HG03565 (cell line): Measurements from ENCODE around the gene FARS2.

Source experiments
- ATAC-seq: cut with Tn5 transposase; IDR thresholded peaks from one replicate; pipeline ENCODE4 v1.9.1; 2021; ENCODE audit warnings: mild to moderate bottlenecking, moderate library complexity; ENCODE audit not compliant: unreplicated experiment

Gene FARS2

GRCh38 chr6:5248302-5249098 lies 12.8 kb upstream of the FARS2 start:
- ATAC-seq: no peak

GRCh38 chr6:5249451-5250122 lies 11.7 kb upstream of the FARS2 start:
- ATAC-seq: no peak

GRCh38 chr6:5250451-5250850 lies 10.9 kb upstream of the FARS2 start:
- no peak for ATAC-seq

- no peak for ATAC-seq
These were observed 10.4 kb upstream of the FARS2 start for GRCh38 chr6:5250911-5251310.

DNA sequence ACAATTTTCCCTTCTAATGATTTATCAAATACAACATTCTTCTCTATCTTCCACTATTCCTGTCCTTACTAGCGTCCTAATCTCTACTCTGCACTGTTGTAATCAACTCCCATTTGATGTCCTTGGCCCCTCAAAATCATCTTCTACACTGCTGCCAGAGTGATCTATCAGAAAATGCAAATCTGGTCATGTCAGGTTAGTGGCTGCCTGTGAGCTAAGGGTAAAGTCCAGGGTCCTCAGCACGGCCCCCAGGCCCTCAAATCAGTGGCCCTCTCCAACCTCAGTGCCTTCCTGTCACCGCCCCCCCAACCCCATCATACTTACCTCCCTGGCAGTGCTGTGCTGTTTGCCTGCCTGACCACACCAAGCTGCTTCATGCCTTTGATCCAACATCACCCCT lies 4.4 kb upstream of the FARS2 start:
- ATAC-seq: no peak

- ATAC-seq: no peak
These were observed 3.9 kb upstream of the FARS2 start for GRCh38 chr6:5257400-5257799.

DNA sequence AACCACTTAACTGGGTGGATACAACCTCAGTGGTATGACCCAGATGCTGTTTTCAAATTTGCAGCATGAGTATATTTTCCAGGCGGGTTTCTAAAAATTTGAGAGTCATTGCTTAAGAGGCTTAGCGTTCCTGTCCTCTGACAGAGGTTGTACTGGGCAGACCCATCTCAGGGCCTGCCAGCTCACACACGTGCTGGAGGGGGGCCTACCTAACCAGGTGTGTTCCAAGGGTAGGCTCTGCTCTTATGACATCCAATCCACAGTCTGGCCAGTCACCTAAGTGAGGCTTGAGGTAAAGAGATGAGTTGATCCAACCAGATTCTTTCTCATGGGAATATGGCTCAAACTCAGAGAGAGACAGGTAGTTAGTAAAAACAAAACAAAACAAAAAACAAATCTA lies 1.9 kb upstream of the FARS2 start:
- ATAC-seq: no peak

- peak; percentile 59 for ATAC-seq
These were observed 1.1 kb upstream of the FARS2 start for GRCh38 chr6:5260111-5260620.

- no peak for ATAC-seq
These were observed 314 bp downstream of the FARS2 start for GRCh38 chr6:5261545-5262109.

DNA sequence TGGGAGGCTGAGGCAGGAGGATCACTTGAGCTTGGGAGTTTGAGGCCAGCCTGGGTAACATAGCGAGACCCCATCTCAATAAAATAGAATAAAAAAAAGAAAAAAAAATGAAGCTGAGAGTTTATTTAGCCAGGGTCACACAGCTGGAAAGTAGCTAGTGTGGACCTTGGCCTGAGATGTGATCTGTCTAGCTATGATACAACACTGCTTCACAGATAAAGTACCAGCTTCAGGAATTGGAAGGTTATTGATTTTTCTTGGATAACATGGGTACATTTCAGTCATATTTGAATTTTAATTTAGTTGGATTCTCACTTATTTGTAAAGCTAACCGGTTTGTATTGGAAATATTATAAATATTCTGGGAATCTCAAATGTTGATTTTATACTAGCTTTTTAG lies 5.1 kb downstream of the FARS2 start:
- no peak for ATAC-seq

DNA sequence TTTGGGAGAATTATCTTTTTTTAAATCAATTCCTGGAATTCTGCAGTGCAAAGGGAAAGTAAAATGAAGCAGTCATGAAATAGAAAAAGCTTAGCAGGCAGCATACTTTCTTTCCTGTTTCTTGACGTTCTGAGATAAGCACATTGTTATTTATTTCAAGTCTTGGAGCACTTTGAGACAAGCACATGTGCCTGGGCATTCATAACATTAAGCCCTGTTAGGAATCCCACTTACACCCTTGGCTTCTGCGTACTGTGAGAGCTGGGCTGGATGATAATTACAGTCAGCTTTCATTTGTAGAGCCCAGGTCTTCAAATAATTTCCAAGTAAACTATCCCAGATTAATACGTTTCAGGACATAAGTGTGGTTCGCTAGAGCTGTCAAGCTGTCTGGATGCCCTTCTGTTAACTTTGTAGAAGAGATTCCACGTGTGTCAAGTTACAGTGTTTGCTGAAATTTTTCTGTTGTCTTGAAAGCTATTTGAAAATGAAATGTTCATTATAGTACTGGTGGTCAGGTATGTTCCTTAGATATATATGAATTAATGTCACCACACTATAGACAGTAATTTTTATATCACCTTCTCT lies 8.9 kb downstream of the FARS2 start:
- ATAC-seq: no peak

- no peak for ATAC-seq
These were observed 10.6 kb downstream of the FARS2 start for GRCh38 chr6:5271926-5272325.

DNA sequence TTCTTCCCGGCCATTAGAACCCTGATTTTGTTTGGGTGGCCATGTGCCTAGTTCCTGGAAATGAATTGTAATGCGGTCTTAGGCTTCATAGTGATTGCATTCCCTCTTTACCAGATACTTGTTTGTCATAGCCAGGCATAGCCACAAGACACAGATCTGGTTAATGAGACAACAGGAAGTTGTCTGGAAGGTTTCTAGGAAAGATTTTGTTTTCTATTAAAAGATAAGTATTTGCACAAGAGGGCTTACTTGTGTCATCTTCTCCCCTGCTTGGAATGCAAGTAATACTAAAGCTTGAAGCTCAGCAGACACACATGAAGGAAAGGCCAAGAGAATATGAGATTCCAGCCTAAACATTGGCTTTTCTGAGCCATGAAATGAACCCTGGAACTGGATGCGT lies 12.9 kb downstream of the FARS2 start:
- no peak for ATAC-seq

- no peak for ATAC-seq
These were observed 14.2 kb downstream of the FARS2 start for GRCh38 chr6:5275497-5275896.

GRCh38 chr6:5276581-5276980 lies 15.3 kb downstream of the FARS2 start:
- ATAC-seq: no peak

DNA sequence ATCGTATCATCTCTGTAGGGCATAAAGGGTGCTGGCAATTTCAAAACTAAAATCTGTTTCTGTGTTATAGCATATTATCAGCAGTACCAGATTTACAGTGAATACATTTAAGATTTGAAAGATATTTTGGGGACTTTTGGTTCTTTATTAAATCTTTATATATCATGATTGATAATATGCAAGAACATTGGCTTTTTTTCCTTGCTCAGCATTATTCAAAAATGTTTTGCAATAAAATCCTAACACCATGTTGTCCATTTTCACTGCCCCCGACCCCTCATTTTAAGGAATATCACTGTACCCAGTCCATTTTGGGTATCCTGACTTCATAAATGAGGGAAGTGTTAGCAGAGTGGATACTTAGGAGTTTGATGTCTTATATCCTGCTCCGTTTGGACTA lies 16.3 kb downstream of the FARS2 start:
- ATAC-seq: no peak

GRCh38 chr6:5278047-5278446 lies 16.7 kb downstream of the FARS2 start:
- ATAC-seq: peak; percentile 76

- ATAC-seq: no peak
These were observed 17.3 kb downstream of the FARS2 start for GRCh38 chr6:5278565-5279120.

- no peak for ATAC-seq
These were observed 18.6 kb downstream of the FARS2 start for GRCh38 chr6:5279891-5280338.

DNA sequence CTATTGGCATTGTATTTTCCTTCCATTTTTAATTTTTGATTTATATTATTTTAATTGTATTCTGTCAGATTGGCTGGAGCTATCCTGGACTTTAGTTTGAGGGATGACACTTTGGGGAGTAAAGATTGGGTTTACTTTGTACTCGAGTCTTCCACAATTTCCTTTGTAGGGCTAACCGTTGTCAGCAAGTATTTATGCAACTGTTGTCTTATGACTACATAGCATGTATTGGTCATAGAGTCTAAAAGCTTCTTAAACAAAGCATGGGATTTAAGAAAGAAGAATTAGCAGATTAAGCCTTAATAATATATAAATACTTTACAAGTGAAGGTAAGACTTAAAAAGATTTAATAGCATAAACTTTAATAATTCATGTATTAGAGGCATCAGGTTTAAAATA lies 19.6 kb downstream of the FARS2 start:
- ATAC-seq: no peak

DNA sequence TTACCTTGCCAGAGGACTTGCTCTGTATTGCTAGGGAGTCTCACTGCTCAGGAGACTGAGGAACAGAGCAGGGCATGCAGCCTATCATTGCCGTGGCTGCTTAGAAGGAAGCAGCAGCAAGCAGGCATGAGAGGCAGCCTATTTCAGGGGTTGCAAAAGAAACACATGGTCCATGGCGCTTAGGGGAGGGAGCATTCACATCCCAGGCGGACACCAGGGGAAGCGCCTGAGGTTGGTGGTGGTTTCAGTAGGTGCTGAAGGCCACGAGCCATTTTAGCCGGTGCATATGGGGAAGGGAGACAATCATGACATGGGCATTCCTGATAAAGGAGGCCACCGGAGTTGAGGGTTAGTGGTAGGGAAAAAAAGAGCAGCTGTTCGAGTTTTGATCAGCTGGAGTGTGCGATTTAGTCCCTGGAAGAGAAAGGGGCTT lies 20.9 kb downstream of the FARS2 start:
- ATAC-seq: no peak
